ENCODE data around the gene GNB2.
"Not testable (repeated sequence)": the region's sequence is repeated elsewhere in the genome, so short reads cannot be mapped to it uniquely, and the experiment has no call there.

GNB2 gene

GRCh38 chr7:100665168-100665726 is 8.3 kb upstream of the GNB2 start:
- DNase-seq, result no peak

- DNase-seq, result no peak
These were observed 6.0 kb upstream of the GNB2 start for GRCh38 chr7:100667331-100668068.

- no peak for DNase-seq
These were observed 5.5 kb upstream of the GNB2 start for GRCh38 chr7:100668069-100668449.

GRCh38 chr7:100669106-100669505 is 4.4 kb upstream of the GNB2 start:
- DNase-seq, result not testable (repeated sequence)

GRCh38 chr7:100670074-100670473 is 3.5 kb upstream of the GNB2 start:
- no peak for DNase-seq

DNA sequence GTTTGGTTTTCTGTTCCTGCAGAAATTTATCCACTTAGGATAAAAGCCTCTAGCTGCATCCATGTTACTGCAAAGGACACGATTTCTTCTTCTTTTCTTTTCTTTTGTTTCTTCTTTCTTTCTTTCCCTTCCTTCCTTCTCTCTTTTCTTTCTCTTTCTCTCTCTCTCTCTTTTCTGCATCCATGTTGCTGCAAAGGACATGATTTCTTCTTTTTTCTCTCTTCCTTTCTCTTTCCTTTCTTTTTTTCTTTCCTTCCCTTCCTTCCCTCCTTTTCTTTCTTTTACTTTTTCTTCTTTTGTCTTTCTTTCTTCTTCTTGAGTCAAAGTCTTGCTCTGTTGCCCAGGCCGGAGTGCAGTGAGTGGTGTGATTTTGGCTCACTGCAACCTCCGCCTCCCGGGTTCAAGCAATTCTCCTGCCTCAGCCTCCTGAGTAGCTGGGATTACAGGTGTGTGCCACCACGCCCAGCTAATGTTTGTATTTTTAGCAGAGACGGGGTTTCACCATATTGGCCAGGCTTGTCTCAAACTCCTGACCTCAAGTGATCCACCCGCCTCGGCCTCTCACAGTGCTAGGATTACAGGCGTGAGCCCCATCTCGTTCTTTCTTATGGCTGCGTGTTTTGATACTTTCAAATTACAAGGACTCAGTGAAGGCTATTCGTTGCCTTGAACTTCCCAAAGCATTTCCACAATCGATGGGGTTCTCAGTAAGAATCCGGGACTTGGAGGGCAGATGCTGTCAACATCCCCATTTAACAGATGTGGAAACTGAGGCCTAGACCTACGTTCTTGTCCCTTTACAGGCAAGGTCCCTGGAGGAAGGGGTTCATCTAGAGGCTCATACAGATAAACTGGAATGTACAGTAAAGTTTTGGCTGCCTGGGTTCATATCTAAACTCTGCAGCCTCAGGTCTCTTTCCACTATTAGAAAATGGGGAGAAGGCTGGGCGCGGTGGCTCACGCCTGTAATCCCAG is 1.9 kb upstream of the GNB2 start:
- no peak for DNase-seq

- DNase-seq, result peak; percentile 57
These were observed 436 bp downstream of the GNB2 start for GRCh38 chr7:100673942-100674410.

DNA sequence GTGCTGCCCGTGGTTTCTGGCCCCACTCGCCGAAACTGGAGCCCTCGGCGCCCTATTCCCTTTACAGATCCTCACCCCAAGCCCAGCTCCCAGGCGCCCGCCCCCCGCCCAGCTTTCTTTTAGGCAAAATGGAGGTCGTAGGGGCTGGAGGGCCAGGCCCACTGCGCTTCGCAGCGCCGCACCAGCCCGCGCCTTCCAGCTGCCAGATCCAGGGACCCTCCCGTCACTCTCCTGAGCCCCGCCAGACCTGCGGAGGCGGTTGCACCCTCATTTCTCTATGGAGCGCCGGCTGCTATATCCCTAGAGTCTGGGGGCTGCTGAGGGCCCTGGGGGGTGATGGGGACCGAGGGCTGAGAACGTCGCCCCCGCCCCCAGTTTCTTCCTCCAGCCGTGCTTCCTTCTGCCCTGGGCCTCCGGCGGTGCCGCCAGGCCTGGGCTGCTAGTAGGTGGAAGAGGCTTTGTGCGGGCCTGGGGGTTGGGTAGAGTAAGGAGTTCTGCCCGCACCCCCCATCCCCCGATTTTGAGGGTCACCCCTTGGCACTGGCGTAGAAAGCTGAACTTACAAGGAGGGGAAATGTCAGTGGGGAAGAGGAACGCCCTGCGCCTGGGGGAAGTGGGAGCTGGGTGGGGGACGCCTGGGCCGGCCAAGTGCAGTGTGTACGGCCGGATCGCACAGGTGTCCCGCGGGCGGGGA is 1.0 kb downstream of the GNB2 start:
- DNase-seq, result peak; percentile 48

GRCh38 chr7:100675105-100675451 is 1.5 kb downstream of the GNB2 start:
- no peak for DNase-seq

DNA sequence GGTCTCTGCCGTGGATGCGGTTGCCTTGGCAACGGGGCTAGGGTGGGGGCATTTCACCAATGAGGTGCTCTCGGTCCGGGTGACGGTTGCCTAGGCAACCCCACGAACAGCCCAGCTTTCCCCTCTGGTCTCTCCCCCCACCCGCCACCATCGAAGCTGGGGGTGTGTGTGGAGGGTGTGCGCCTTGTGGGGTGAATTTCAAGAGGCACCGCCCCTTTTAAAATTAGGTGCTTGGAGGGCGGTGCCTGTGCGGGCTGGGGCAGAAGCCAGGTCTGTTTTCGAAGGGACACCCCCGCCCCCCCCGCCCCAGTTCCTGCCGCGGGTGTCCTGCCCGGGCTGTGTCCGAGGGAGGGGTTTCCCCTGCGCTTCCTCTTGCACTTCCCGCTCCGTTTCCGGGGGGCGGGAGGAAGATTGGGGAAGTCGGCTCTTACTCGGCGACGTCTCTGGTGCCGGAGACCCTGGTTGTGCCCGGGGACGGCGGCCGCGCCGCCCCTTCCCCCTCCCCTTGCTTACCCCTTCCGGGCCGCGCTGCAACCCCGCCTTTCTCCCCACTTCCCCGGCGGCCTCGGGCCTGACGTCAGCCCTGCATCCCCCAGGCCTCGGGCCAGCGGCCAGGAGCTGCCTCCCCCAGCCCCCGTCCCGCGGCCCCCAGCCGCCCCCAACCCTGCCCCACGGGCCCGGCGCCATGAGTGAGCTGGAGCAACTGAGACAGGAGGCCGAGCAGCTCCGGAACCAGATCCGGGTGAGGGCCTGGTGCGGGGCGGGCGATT is 2.2 kb downstream of the GNB2 start:
- DNase-seq, result peak; percentile 67

DNA sequence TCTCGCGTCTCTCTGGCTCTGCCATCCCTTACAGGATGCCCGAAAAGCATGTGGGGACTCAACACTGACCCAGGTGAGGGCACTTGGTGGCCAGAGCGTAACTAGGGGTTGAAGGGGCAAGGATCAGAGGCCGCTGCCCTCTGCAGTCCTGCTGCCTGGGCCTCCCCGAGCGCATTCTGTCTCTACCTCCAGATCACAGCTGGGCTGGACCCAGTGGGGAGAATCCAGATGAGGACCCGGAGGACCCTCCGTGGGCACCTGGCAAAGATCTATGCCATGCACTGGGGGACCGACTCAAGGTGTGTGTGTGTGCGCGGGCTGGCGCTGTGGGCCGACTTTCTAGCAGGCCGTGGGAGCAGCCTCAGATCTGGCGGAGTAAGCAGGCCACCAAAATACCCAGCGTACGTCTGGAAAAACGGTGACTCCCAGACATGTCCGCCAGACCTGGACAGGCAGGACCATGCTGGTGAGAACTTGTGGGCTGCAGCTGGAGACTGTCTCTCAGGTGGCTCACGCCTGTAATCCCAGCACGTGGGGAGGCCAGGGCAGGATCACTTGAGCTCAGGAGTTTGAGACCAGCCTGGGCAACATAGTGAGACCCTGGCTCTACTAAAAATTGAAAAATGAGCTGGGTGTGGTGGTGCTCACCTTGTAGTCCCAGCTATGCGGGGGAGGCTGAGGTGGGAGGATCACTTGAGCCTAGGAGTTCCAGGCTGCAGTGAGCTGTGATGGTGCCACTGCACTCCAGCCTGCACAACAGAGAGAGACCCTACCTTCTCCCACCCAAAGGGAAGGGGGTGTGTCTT is 3.2 kb downstream of the GNB2 start:
- no peak for DNase-seq

GRCh38 chr7:100677308-100678267 is 4.0 kb downstream of the GNB2 start:
- no peak for DNase-seq

- no peak for DNase-seq
These were observed 4.9 kb downstream of the GNB2 start for GRCh38 chr7:100678291-100678984.

- no peak for DNase-seq
These were observed 5.8 kb downstream of the GNB2 start for GRCh38 chr7:100679129-100679926.

- no peak for DNase-seq
These were observed 6.5 kb downstream of the GNB2 start for GRCh38 chr7:100679927-100680575.

GRCh38 chr7:100680576-100681271 is 7.2 kb downstream of the GNB2 start:
- no peak for DNase-seq

DNA sequence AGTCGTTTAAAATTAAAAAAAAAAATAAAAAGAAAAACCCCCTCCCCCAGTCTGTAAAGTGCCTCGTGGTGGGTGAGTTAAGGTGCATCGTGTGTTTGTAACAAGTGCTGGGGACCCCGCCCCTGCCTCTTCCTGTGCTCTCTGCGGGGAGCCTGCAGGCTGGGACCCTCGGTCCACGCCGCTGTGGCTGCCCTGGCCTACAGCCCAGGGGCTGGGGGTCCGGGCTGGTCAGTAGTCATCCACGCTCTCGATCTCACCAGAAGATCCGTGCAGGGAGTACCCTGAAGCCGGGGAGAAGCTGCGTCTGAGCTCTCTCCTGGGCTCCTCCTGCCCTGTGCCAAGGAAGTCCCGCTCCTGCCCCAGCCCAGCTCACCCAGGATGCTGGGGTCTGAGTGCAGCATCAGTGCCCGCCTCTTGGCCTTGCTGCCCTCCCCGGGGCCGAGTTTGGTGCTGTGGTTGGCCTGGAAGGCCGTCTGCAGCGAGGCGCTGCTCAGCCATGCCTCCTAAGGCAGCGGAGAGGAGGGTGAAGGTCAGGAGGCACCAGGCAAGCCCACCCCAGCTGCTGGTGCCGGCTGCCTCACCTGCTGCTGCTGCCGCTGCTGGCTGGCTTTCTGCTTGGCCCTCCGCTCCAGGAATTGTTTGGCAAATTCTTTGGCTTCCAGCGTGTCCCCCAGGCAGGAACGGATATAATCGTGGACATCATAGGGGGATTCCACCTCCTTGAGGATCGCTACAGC is 8.1 kb downstream of the GNB2 start:
- DNase-seq, result no peak
